ENCODE results near the gene NSMCE1.
A peak's percentile ranks its signal among the peaks of the same experiment; 100 is the strongest.

- TF ChIP-seq POLR2A (IDR thresholded peaks at IDR 0.05; ENCODE audit: low read length) (peak; percentile 83), GATA1 (IDR thresholded peaks at IDR 0.05; ENCODE audit: low read depth, low read length) (no peak)
Measured at GRCh38 chr16:27314161-27314723, 45.7 kb upstream of the NSMCE1 start.
